ENCODE measurements around the gene LRRK1. TPM values are rescaled to one million over a fixed set of nuclear protein-coding genes. Genes with fewer than 3 reads are reported as not detected.

LRRK1 gene
- total RNA-seq, 4 donors from 2014 or later, result 14.8 to 29.3 (median 19.1) TPM

DNA sequence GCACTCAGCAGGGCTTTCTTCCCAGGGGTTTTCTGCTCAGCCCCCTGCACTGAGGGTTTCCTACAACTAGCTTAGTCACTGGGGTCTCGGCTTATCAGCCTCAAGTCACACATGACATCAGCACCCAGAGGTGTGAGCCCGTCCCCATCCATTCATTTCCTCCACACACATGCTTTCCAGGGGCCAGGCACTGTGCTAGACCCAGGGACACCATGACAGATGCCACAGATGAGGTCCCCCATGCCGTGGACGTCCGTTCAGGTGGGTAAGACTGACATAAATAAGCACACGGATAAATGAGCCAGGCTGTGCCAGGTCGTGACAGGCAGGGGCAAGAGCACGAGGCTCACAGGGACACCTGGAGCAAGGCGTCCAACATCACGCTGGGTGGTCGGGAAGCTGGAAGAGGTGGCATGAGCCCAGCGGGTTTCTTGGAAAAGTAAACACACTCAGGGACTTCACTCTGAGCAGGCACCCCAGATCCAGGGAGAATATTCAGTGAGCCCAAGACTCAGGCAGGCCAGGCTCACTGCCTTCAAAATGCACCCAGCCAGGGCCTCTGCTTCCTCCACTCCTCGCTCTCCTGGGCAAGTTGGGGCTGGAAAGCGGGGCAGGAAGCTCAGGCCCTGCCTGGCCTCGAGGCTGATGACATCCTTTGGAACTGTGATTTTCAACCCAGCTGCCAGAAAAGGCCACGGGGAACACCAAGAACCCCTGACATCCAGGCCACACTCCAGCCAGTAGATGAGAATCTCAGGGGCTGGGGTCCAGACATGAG lies 193.4 kb downstream of the LRRK1 start:
- intact Hi-C loops (cut with DNase I; ENCODE audit: low total_unique reads), result no loop called here
- DNase-seq (ENCODE audit: low spot score in 2 of 2), result no peak
- 56 to 67% methylated on average over 16 of the region's 16 CpGs for WGBS, 2 donors
- H3K4me3 ChIP-seq (ENCODE audit: low read depth, poor library complexity, severe bottlenecking), result no peak overlapping the region
- no peak for TF ChIP-seq POLR2A (IDR thresholded peaks at IDR 0.05)
- TF ChIP-seq, protein P1, sequence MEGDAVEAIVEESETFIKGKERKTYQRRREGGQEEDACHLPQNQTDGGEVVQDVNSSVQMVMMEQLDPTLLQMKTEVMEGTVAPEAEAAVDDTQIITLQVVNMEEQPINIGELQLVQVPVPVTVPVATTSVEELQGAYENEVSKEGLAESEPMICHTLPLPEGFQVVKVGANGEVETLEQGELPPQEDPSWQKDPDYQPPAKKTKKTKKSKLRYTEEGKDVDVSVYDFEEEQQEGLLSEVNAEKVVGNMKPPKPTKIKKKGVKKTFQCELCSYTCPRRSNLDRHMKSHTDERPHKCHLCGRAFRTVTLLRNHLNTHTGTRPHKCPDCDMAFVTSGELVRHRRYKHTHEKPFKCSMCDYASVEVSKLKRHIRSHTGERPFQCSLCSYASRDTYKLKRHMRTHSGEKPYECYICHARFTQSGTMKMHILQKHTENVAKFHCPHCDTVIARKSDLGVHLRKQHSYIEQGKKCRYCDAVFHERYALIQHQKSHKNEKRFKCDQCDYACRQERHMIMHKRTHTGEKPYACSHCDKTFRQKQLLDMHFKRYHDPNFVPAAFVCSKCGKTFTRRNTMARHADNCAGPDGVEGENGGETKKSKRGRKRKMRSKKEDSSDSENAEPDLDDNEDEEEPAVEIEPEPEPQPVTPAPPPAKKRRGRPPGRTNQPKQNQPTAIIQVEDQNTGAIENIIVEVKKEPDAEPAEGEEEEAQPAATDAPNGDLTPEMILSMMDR (IDR thresholded peaks at IDR 0.05), result no peak

DNA sequence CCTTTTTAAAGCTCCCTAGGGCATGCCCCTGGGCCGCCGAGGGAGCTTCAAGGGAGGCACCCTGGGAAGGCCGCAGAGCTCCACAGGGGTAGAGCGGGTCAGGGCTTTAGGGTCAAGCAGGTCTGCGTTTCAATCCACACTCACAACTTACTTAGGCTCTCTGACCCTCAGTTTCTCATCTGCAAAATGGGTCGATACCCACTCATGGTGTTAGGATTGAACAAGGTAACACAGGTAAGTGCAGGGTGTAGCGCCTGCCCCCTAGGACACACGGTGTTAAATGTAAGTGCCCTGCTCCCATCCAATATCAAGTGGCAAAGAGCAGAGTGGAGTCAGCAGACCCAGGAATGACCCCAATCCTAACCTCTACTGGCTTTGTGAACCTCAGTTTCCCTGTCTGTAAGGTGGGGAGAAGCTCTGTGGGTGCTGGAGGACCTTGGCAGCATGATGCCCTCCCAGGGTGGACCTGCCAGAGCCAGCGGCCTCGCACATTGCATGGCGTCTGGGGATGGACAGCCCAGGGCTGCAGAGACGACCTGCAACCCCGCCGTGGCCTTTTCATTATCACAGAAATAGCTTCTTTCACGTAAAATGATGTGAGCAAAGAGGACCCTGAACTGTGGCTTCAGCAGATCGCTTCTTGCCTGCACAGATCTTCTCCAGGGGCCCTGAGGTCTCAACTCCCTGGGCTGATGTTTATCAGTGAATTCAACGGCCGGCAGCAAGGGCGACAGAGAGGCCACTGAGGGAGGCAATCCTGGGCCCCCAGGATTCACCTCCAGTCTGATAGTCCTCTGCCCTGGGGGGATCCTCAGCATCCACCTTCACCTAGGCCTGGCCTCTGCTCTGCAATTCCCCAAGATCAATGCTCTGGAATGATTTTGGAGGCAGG lies 194.2 kb downstream of the LRRK1 start:
- TF ChIP-seq, protein P1 (IDR thresholded peaks at IDR 0.05), result no peak
- no peak for TF ChIP-seq POLR2A (IDR thresholded peaks at IDR 0.05)

DNA sequence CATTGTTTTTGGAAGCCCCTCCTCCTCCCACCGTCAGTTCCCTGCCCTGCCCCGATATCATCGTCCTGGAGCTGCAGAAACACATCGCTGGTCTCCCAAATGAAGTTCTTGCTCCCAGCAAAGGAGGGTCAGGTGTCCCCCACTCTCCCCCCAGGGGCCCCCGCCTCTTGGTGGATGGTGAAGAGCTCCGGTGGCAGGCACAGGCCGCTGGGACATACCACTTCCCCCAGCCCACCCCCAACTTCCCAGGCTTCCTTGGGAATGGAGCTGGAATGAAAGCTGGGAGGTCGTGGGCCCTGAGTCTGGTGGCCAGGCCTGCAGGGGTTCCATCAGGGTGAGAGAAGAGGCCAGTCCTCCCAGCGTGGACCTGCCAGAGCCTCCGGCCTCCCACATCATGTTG lies 195.0 kb downstream of the LRRK1 start:
- 72 to 73% methylated on average over 10 of the region's 10 CpGs for WGBS, 2 donors
- no peak overlapping the region for H3K4me3 ChIP-seq (ENCODE audit: low read depth, poor library complexity, severe bottlenecking)
- DNase-seq (ENCODE audit: low spot score in 2 of 2), result no peak
- no peak for TF ChIP-seq POLR2A (IDR thresholded peaks at IDR 0.05)
- TF ChIP-seq, protein P1 (IDR thresholded peaks at IDR 0.05), result no peak
- intact Hi-C loops (cut with DNase I; ENCODE audit: low total_unique reads), result no loop called here

More for the DNA sequence above, 194.2 kb downstream of the LRRK1 start:
- intact Hi-C loops (cut with DNase I; ENCODE audit: low total_unique reads), result no loop called here
- no peak for DNase-seq (ENCODE audit: low spot score in 2 of 2)
- WGBS, 2 donors, result 85 to 89% methylated on average over 19 of the region's 19 CpGs
- no peak overlapping the region for H3K4me3 ChIP-seq (ENCODE audit: low read depth, poor library complexity, severe bottlenecking)

DNA sequence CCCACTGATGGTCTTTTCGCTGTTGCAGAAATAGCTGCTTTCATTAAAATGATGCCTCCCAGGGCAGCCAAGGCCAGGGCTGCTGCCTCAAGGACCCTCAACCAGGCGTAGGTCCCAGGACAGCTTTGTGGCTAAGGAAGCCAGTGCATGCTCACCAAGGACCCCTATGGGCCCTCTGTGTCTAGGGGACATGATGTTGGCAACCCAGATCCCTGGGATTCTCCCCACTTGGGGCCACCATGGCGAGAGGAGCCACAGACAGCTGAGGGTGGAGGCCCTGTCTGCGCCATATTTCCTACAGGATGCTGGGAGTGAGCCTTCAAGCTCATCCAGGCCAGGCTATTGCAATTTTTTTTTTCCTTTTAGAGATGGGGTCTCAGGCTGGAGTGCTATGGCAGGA lies 195.5 kb downstream of the LRRK1 start:
- no peak for TF ChIP-seq POLR2A (IDR thresholded peaks at IDR 0.05)
- TF ChIP-seq, protein P1 (IDR thresholded peaks at IDR 0.05), result no peak
- no peak overlapping the region for H3K4me3 ChIP-seq (ENCODE audit: low read depth, poor library complexity, severe bottlenecking)
- WGBS, 2 donors, result 87 to 97% methylated on average over 4 of the region's 4 CpGs
- intact Hi-C loops (cut with DNase I; ENCODE audit: low total_unique reads), result no loop called here
- no peak for DNase-seq (ENCODE audit: low spot score in 2 of 2)

DNA sequence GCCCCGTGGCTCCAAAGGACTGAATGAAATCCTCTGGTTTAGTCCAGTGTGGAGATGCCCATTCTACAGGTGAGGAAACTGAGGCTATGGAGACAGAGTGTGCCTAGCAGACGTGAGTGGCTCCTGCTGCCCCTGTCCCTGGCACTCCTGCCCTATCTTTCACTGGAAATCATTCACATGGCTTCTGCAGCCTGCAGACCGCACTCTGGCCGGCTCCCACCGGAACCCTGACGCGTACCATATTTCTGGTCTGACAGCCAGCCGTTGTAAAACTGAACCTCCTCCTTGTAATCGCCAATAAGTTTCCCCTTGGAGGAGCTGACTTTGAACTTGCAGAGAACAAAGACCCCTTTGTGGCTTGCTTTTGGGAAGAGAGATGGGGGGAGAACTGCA lies 196.2 kb downstream of the LRRK1 start:
- TF ChIP-seq POLR2A (IDR thresholded peaks at IDR 0.05), result no peak
- TF ChIP-seq, protein P1 (IDR thresholded peaks at IDR 0.05), result no peak
- WGBS, 2 donors, result 59 to 80% methylated on average over 9 of the region's 9 CpGs
- H3K4me3 ChIP-seq (ENCODE audit: low read depth, poor library complexity, severe bottlenecking), result no peak overlapping the region
- no peak for DNase-seq (ENCODE audit: low spot score in 2 of 2)
- intact Hi-C loops (cut with DNase I; ENCODE audit: low total_unique reads), result no loop called here
